HEK293 (cell line): ENCODE measurements around the gene HDDC3.

Source experiments
- CTCF ChIA-PET: fragments of 350-600 bp; formaldehyde crosslinking; extraction: SDS; loops from one replicate; lab custom pipeline; 2021; ENCODE audit warnings: antibody characterized with exemption; lab: Yijun Ruan, JAX
- POLR2A ChIA-PET: fragments of 300-600 bp; formaldehyde crosslinking; extraction: SDS; loops from one replicate; lab custom pipeline; 2020; ENCODE audit warnings: antibody characterized with exemption, inconsistent platforms; lab: Yijun Ruan, JAX
- H3K27ac ChIP-seq: fragments of 200-500 bp; sonication (Bioruptor generic); 2 replicates; pipeline ENCODE4 v1.5.1; 2014; ENCODE audit warnings: low read depth, low read length, control low read depth, inconsistent platforms; ENCODE audit errors: extremely low read depth
- H3K36me3 ChIP-seq, 2 experiments: fragments of 200-500 bp in 1 of 2; sonication (Bioruptor generic) in 1 of 2; 1 replicate in 1 of 2; 2 replicates in 1 of 2; pipeline ENCODE4 v1.5.1; 2014 to 2017; ENCODE audit warnings: inconsistent platforms in 2 of 2, low read length in 2 of 2; ENCODE audit not compliant: control insufficient read depth in 2 of 2, insufficient read depth in 1 of 2
- H3K4me1 ChIP-seq: fragments of 200-500 bp; sonication (Bioruptor generic); 2 replicates; pipeline ENCODE4 v1.5.1; 2014; ENCODE audit warnings: mild to moderate bottlenecking, low read length, inconsistent platforms; ENCODE audit not compliant: control insufficient read depth, insufficient read depth
- H3K4me3 ChIP-seq: 2 replicates; pipeline ENCODE4 v1.5.1; 2011; ENCODE audit warnings: low read depth, mild to moderate bottlenecking, control low read depth, low read length, moderate library complexity
- H3K9me3 ChIP-seq: fragments of 200-500 bp; sonication (Bioruptor generic); 2 replicates; pipeline ENCODE4 v1.5.1; 2014; ENCODE audit warnings: low read depth, low read length, inconsistent platforms; ENCODE audit not compliant: control insufficient read depth, insufficient read depth
- BCL11A ChIP-seq: fragments of 450-650 bp; formaldehyde crosslinking; IDR thresholded peaks from 2 replicates; pipeline ENCODE4 v1.5.1; 2016; ENCODE audit warnings: low read depth, missing biosample characterization, missing genetic modification characterization
- YY2 ChIP-seq: fragments of 450-650 bp; formaldehyde crosslinking; IDR thresholded peaks from 2 replicates; pipeline ENCODE4 v1.5.1; 2016; ENCODE audit warnings: missing biosample characterization, missing genetic modification characterization
- ZBTB17 ChIP-seq: fragments of 450-650 bp; formaldehyde crosslinking; IDR thresholded peaks from 2 replicates; pipeline ENCODE4 v1.5.1; 2016; ENCODE audit warnings: missing biosample characterization, missing genetic modification characterization
- ZBTB21 ChIP-seq: fragments of 450-650 bp; formaldehyde crosslinking; IDR thresholded peaks from 2 replicates; pipeline ENCODE4 v1.5.1; 2017; ENCODE audit warnings: missing biosample characterization, missing genetic modification characterization
- ZBTB48 ChIP-seq: fragments of 450-650 bp; formaldehyde crosslinking; IDR thresholded peaks from 2 replicates; pipeline ENCODE4 v1.5.1; 2016; ENCODE audit warnings: missing biosample characterization, missing genetic modification characterization
- ZFP37 ChIP-seq: fragments of 450-650 bp; formaldehyde crosslinking; IDR thresholded peaks from 2 replicates; pipeline ENCODE4 v1.5.1; 2016; ENCODE audit warnings: missing biosample characterization, missing genetic modification characterization
- ZNF121 ChIP-seq: fragments of 450-650 bp; formaldehyde crosslinking; IDR thresholded peaks from 2 replicates; pipeline ENCODE4 v1.5.1; 2016; ENCODE audit warnings: missing biosample characterization, missing genetic modification characterization
- ZNF138 ChIP-seq: fragments of 450-650 bp; formaldehyde crosslinking; IDR thresholded peaks from 2 replicates; pipeline ENCODE4 v1.5.1; 2016; ENCODE audit warnings: missing biosample characterization, missing genetic modification characterization, borderline replicate concordance
- ZNF140 ChIP-seq: fragments of 450-650 bp; formaldehyde crosslinking; IDR thresholded peaks from 2 replicates; pipeline ENCODE4 v1.5.1; 2016; ENCODE audit warnings: missing biosample characterization, missing genetic modification characterization
- ZNF16 ChIP-seq: fragments of 450-650 bp; formaldehyde crosslinking; IDR thresholded peaks from 2 replicates; pipeline ENCODE4 v1.5.1; 2016; ENCODE audit warnings: low read depth, missing biosample characterization, missing genetic modification characterization
- ZNF175 ChIP-seq: fragments of 450-650 bp; formaldehyde crosslinking; IDR thresholded peaks from 2 replicates; pipeline ENCODE4 v1.5.1; 2016; ENCODE audit warnings: missing biosample characterization, missing genetic modification characterization
- ZNF266 ChIP-seq: fragments of 450-650 bp; formaldehyde crosslinking; IDR thresholded peaks from 2 replicates; pipeline ENCODE4 v1.5.1; 2016; ENCODE audit warnings: missing biosample characterization, missing genetic modification characterization, low read depth
- ZNF341 ChIP-seq: fragments of 450-650 bp; formaldehyde crosslinking; IDR thresholded peaks from 2 replicates; pipeline ENCODE4; 2016; ENCODE audit warnings: low read depth, missing biosample characterization, missing genetic modification characterization
- ZNF416 ChIP-seq: fragments of 450-650 bp; formaldehyde crosslinking; IDR thresholded peaks from 2 replicates; pipeline ENCODE4 v1.5.1; 2016; ENCODE audit warnings: missing biosample characterization, missing genetic modification characterization
- ZNF521 ChIP-seq: fragments of 450-650 bp; formaldehyde crosslinking; IDR thresholded peaks from 2 replicates; pipeline ENCODE4 v1.5.1; 2017; ENCODE audit warnings: missing biosample characterization, mild to moderate bottlenecking, missing genetic modification characterization
- ZNF571 ChIP-seq: fragments of 450-650 bp; formaldehyde crosslinking; IDR thresholded peaks from 2 replicates; pipeline ENCODE4 v1.5.0; 2017; ENCODE audit warnings: missing biosample characterization, missing genetic modification characterization
- ZNF660 ChIP-seq: fragments of 450-650 bp; IDR thresholded peaks from 2 replicates; pipeline ENCODE4 v1.5.1; 2018; ENCODE audit warnings: missing biosample characterization, mild to moderate bottlenecking, missing genetic modification characterization
- ZNF747 ChIP-seq: fragments of 450-650 bp; formaldehyde crosslinking; IDR thresholded peaks from 2 replicates; pipeline ENCODE4 v1.5.1; 2016; ENCODE audit warnings: missing biosample characterization, missing genetic modification characterization
- TF ChIP-seq, protein P1 (sequence below): fragments of 450-650 bp; formaldehyde crosslinking; IDR thresholded peaks from 2 replicates; pipeline ENCODE4 v1.5.1; 2016; ENCODE audit warnings: missing biosample characterization, missing genetic modification characterization

The HDDC3 gene

DNA sequence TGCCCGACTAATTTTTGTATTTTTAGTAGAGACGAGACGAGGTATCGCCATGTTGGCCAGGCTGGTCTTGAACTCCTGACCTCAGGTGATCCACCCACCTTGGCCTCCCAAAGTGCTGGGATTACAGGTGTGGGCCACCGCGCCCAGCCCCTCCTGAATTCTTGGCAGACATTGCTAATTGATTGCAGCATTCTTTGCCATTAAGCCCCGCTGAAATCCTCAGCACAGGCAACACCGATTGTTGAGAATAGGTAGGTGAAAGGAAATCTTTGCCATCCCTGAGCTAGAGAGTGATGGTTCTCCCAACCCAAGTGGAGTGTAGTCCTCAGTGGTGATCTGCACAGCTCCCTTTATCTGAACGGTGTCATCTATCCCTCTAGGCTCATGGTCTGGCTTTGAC lies 27.6 kb downstream of the HDDC3 start:
- CTCF ChIA-PET = interaction anchor here (0.6 to 8.3 kb wide), 7 partner anchors 18 to 367 kb away, joined by 3 to 126 read pairs (median 6); partner anchors contain the start of genes HDDC3 and UNC45A
- H3K36me3 ChIP-seq = peaks cover 16 to 46% of the 10 kb centered on the region in 2 experiments
- peak; percentile 95 for TF ChIP-seq ZBTB17 (tag by site-specific recombination)
- TF ChIP-seq ZNF138 (tag by site-specific recombination) = no peak
- no peak for TF ChIP-seq ZBTB21 (tag by site-specific recombination)
- H3K27ac ChIP-seq = no peak overlapping the region
- no peak overlapping the region for H3K4me3 ChIP-seq
- POLR2A ChIA-PET = interaction anchor here (0.7 to 3.8 kb wide), 5 partner anchors 19 to 187 kb away, joined by 3 to 88 read pairs (median 5); partner anchors contain the start of genes BLM, HDDC3 and UNC45A
- no peaks in the 10 kb centered on the region for H3K9me3 ChIP-seq
- H3K4me1 ChIP-seq = peaks cover 13% of the 10 kb centered on the region

DNA sequence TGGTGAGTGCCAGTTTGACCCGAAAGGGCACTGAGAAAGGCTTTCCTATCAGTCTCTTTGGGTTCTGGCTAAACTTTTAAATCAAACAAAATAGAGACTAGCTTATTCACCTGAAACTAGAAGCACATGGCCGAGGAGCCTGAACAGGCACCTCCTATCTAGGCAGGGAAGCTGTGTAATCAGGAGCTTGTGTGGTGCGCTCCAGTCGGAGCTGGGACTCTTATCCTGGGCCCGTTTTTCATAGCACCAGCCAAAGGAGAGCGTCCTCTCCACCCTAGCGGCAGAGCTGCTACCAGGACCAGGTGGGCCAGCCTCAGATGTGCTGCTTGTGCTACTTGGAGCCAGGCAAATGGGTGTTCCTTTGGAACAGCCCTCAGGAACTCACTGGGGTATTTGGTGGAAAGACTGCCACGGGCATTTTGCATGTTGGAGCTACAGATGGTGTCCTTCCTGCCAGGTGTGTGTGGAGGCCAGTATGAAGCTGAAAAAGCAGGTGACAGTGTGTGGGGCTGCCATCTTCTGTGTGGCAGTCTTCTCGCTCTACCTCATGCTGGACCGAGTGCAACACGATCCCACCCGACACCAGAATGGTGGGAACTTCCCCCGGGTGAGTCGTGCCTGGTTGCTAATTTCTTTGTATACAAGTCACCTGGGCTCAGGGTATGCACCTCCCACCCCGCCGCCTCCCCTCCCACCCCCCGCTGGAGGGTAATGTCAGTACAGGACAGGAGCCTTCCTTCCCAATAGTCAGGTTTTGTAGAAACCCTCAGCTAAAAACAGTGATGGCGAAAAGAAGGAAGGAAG lies 28.4 kb downstream of the HDDC3 start:
- Histone ChIP-seq H3K4me3 (peak overlapping the region; percentile 74), H3K27ac (peak overlapping the region; percentile 98), H3K9me3 (no peaks in the 10 kb centered on the region), H3K36me3 (peaks cover 13 to 40% of the 10 kb centered on the region in 2 experiments), H3K4me1 (peaks cover 13% of the 10 kb centered on the region)
- TF ChIP-seq ZNF416 = no peak
- no peak for TF ChIP-seq ZNF266 (tag by site-specific recombination)
- TF ChIP-seq ZFP37 (tag by site-specific recombination) = no peak
- TF ChIP-seq ZNF341 (tag by site-specific recombination) = peak; percentile 51; the same call in 1 of the 2 replicates
- no peak for TF ChIP-seq ZNF175
- TF ChIP-seq ZNF140 (tag by site-specific recombination) = no peak
- no peak for TF ChIP-seq ZNF16
- TF ChIP-seq, protein P1, sequence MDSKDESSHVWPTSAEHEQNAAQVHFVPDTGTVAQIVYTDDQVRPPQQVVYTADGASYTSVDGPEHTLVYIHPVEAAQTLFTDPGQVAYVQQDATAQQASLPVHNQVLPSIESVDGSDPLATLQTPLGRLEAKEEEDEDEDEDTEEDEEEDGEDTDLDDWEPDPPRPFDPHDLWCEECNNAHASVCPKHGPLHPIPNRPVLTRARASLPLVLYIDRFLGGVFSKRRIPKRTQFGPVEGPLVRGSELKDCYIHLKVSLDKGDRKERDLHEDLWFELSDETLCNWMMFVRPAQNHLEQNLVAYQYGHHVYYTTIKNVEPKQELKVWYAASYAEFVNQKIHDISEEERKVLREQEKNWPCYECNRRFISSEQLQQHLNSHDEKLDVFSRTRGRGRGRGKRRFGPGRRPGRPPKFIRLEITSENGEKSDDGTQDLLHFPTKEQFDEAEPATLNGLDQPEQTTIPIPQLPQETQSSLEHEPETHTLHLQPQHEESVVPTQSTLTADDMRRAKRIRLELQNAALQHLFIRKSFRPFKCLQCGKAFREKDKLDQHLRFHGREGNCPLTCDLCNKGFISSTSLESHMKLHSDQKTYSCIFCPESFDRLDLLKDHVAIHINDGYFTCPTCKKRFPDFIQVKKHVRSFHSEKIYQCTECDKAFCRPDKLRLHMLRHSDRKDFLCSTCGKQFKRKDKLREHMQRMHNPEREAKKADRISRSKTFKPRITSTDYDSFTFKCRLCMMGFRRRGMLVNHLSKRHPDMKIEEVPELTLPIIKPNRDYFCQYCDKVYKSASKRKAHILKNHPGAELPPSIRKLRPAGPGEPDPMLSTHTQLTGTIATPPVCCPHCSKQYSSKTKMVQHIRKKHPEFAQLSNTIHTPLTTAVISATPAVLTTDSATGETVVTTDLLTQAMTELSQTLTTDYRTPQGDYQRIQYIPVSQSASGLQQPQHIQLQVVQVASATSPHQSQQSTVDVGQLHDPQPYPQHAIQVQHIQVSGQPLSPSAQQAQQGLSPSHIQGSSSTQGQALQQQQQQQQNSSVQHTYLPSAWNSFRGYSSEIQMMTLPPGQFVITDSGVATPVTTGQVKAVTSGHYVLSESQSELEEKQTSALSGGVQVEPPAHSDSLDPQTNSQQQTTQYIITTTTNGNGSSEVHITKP (tag by site-specific recombination) = 0 out of 2 replicates have a peak, but pooled peaks have one; percentile 29
- no peak for TF ChIP-seq ZNF571 (tag by site-specific recombination)
- no peak for TF ChIP-seq ZNF521 (tag by site-specific recombination)
- peak; percentile 24; the same call in 1 of the 2 replicates for TF ChIP-seq YY2 (tag by site-specific recombination)
- no peak for TF ChIP-seq ZNF660
- no peak for TF ChIP-seq ZNF747 (tag by site-specific recombination)
- no peak for TF ChIP-seq ZBTB48 (tag by site-specific recombination)
- TF ChIP-seq ZNF121 (tag by site-specific recombination) = peak; percentile 50; the same call in 1 of the 2 replicates
- no peak for TF ChIP-seq BCL11A (tag by site-specific recombination)
- ChIA-PET CTCF (interaction anchor here (0.5 to 8.3 kb wide), 12 partner anchors 9 to 368 kb away, joined by 3 to 126 read pairs (median 3); partner anchors contain the start of genes BLM, HDDC3 and UNC45A), POLR2A (interaction anchor here (0.5 to 3.8 kb wide), 14 partner anchors 9 to 1660 kb away, joined by 3 to 88 read pairs (median 4); partner anchors contain the start of genes BLM, HDDC3, RCCD1 and UNC45A)
